Adipose tissue (tissue), 3 donors: Measurements from ENCODE around the gene CAPN14. TPM values are rescaled to one million over a fixed set of nuclear protein-coding genes. Genes with fewer than 3 reads are reported as not detected.

ENCODE experiments used
- H3K27ac ChIP-seq: one replicate; pipeline ENCODE4 v1.5.1; 2013; ENCODE audit warnings: low read depth, low read length
- WGBS, 3 donors: extraction: QIAGEN DNeasy Blood & Tissue Kit; methylation state at CpG; one replicate each; pipeline ENCODE4 v1.1.7; 2013; 5-methylcytosine and 5-hydroxymethylcytosine counted together
- polyA plus RNA-seq, 3 donors: library from polyadenylated mRNA; stranded (reverse); fragments of 200-250 nt; gene quantifications; one replicate each; pipeline ENCODE4 v1.2.3, GENCODE V29; 2013
- donor health status: healthy with polysubstance abuse.
- donor health status: Bipolar disorder and iron deficiency.
- donor health status: healthy.

CAPN14 gene
- polyA plus RNA-seq, 3 donors = 0.19 TPM; not detected in 2

GRCh38 chr2:31171142-31171541 lies 46.2 kb downstream of the CAPN14 start:
- no peak overlapping the region for H3K27ac ChIP-seq
- 72 to 87% (median 84%) methylated on average over 4 of the region's 4 CpGs for WGBS, 3 donors

- WGBS, 3 donors = 0 to 1% (median 1%) methylated on average over 4 of the region's 4 CpGs
- no peak overlapping the region for H3K27ac ChIP-seq
Observed at GRCh38 chr2:31170071-31170698, 47.1 kb downstream of the CAPN14 start.

GRCh38 chr2:31168291-31168690 lies 49.0 kb downstream of the CAPN14 start:
- WGBS, 3 donors = 83 to 93% (median 83%) methylated on average over 6 of the region's 6 CpGs
- no peak overlapping the region for H3K27ac ChIP-seq

GRCh38 chr2:31166925-31167324 lies 50.4 kb downstream of the CAPN14 start:
- no peak overlapping the region for H3K27ac ChIP-seq
- 56 to 84% (median 80%) methylated on average over 1 of the region's 1 CpG for WGBS, 3 donors

GRCh38 chr2:31163011-31163539 lies 54.2 kb downstream of the CAPN14 start:
- no peak overlapping the region for H3K27ac ChIP-seq
- WGBS, 3 donors = 41 to 72% (median 64%) methylated on average over 6 of the region's 6 CpGs

GRCh38 chr2:31161637-31162036 lies 55.7 kb downstream of the CAPN14 start:
- 72 to 94% (median 89%) methylated on average over 6 of the region's 6 CpGs for WGBS, 3 donors
- H3K27ac ChIP-seq = no peak overlapping the region

GRCh38 chr2:31151501-31151900 lies 65.8 kb downstream of the CAPN14 start:
- no peak overlapping the region for H3K27ac ChIP-seq
- 59 to 81% (median 72%) methylated on average over 6 of the region's 6 CpGs for WGBS, 3 donors

GRCh38 chr2:31150120-31150670 lies 67.1 kb downstream of the CAPN14 start:
- H3K27ac ChIP-seq = no peak overlapping the region
- WGBS, 3 donors = 87 to 93% (median 92%) methylated on average over 6 of the region's 6 CpGs

- H3K27ac ChIP-seq = no peak overlapping the region
- WGBS, 3 donors = 81 to 94% (median 81%) methylated on average over 2 of the region's 2 CpGs
Observed at GRCh38 chr2:31148514-31148913, 68.8 kb downstream of the CAPN14 start.

- WGBS, 3 donors = 73 to 86% (median 77%) methylated on average over 5 of the region's 5 CpGs
Observed at GRCh38 chr2:31147645-31148044, 69.7 kb downstream of the CAPN14 start.

GRCh38 chr2:31142110-31142509 lies 75.2 kb downstream of the CAPN14 start:
- 52 to 62% (median 60%) methylated on average over 3 of the region's 3 CpGs for WGBS, 3 donors

More at GRCh38 chr2:31147645-31148044, 69.7 kb downstream of the CAPN14 start:
- H3K27ac ChIP-seq = no peak overlapping the region

GRCh38 chr2:31141443-31142085 lies 75.8 kb downstream of the CAPN14 start:
- WGBS, 3 donors = 80 to 88% (median 85%) methylated on average over 15 of the region's 15 CpGs

More at GRCh38 chr2:31142110-31142509, 75.2 kb downstream of the CAPN14 start:
- no peak overlapping the region for H3K27ac ChIP-seq

GRCh38 chr2:31140151-31140550 lies 77.2 kb downstream of the CAPN14 start:
- WGBS, 3 donors = 82 to 95% (median 89%) methylated on average over 8 of the region's 8 CpGs

More at GRCh38 chr2:31141443-31142085, 75.8 kb downstream of the CAPN14 start:
- no peak overlapping the region for H3K27ac ChIP-seq

GRCh38 chr2:31139671-31140070 lies 77.6 kb downstream of the CAPN14 start:
- H3K27ac ChIP-seq = no peak overlapping the region
- WGBS, 3 donors = 93 to 100% (median 96%) methylated on average over 4 of the region's 4 CpGs

More at GRCh38 chr2:31140151-31140550, 77.2 kb downstream of the CAPN14 start:
- H3K27ac ChIP-seq = no peak overlapping the region

GRCh38 chr2:31138037-31138962 lies 79.0 kb downstream of the CAPN14 start, which contains the start of gene GALNT14:
GALNT14 (minus strand) TSS chr2:31138440; CDS start chr2:31138086, 354 bp downstream.
- WGBS, 3 donors = 0 to 1% (median 1%) methylated on average over 74 to 95 of the region's 95 CpGs
- no peak within 1 kb of the TSS for H3K27ac ChIP-seq

- WGBS, 3 donors = 1 to 2% (median 1%) methylated on average over 63 to 72 of the region's 72 CpGs
- no peak overlapping the region for H3K27ac ChIP-seq
Observed at GRCh38 chr2:31137211-31138036, 79.9 kb downstream of the CAPN14 start.

GRCh38 chr2:31136732-31137131 lies 80.6 kb downstream of the CAPN14 start:
- no peak overlapping the region for H3K27ac ChIP-seq
- WGBS, 3 donors = 36 to 44% (median 38%) methylated on average over 10 of the region's 10 CpGs
